Left ventricle myocardium inferior (tissue), 1 donor: Measurements from ENCODE around the gene SPATS2L. TPM values are rescaled to one million over a fixed set of nuclear protein-coding genes. Genes with fewer than 3 reads are reported as not detected.

Experiments
- DNase-seq: peaks from one replicate; pipeline ENCODE4 v3.0.0-alpha.2; 2020
- H3K27ac ChIP-seq: fragments of 200-600 bp; replicated peaks from 2 replicates; pipeline ENCODE4 v1.8.0; 2021
- H3K27me3 ChIP-seq: fragments of 200-600 bp; 2 replicates; pipeline ENCODE4 v1.8.0; 2021; ENCODE audit warnings: low read depth
- H3K36me3 ChIP-seq: fragments of 200-600 bp; 2 replicates; pipeline ENCODE4 v1.8.0; 2021
- H3K4me1 ChIP-seq: fragments of 200-600 bp; 2 replicates; pipeline ENCODE4 v1.8.0; 2021
- H3K4me3 ChIP-seq: fragments of 200-600 bp; 2 replicates; pipeline ENCODE4 v1.8.0; 2021; ENCODE audit warnings: mild to moderate bottlenecking, moderate library complexity
- H3K9me3 ChIP-seq: fragments of 200-600 bp; replicated peaks from 2 replicates; pipeline ENCODE4 v1.8.0; 2021
- CTCF ChIP-seq: fragments of 200-600 bp; IDR thresholded peaks from 2 replicates; pipeline ENCODE4 v1.8.0; 2021; ENCODE audit warnings: antibody characterized with exemption, mild to moderate bottlenecking, borderline replicate concordance
- intact Hi-C: fragments of 100-400 bp; cut with micrococcal nuclease; formaldehyde crosslinking; loops from one replicate; pipeline ENCODE4 v1.11.0; 2022
- total RNA-seq: library from RNA; stranded (reverse); fragmentation: NEBNext Ultra II Directional; extraction: Animal tissue kit (Norgen Biotek cat#: 25700); gene quantifications from one replicate; pipeline ENCODE4 v1.2.1, GENCODE V29; 2021
- donor health status: DM: no; HTN: yes; CAD: no; lungs with severe emphysema.

The SPATS2L gene
- total RNA-seq, 1 donor from 2014 or later, result 54.9 TPM

DNA sequence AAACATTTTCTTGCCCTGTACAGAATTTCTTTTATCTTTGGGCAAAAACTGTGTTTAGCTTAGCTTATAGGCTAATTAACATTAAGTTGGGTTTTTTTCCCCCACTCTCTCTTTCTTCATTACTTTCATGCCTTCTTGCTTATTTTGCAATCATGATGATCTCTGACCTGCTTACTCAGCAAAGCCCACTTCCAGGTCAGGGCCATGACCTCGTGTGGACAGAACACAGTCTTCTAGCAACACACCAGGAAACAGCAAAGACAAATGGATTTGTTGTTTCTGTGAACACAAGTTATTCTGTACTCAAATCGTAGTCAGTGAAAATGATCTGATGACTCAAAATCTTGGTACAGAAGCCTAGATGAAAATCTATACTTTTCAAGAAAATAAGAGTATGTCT is 60.7 kb downstream of the SPATS2L start:
- H3K36me3 ChIP-seq, result no peaks in the 10 kb centered on the region
- no peak for TF ChIP-seq CTCF
- no peak overlapping the region for H3K27ac ChIP-seq
- H3K4me3 ChIP-seq, result no peak overlapping the region
- no peaks in the 10 kb centered on the region for H3K9me3 ChIP-seq
- intact Hi-C loops, result no loop called here
- peaks cover 7% of the 10 kb centered on the region for H3K4me1 ChIP-seq
- no peak for DNase-seq
- H3K27me3 ChIP-seq, result no peaks in the 10 kb centered on the region

- H3K4me3 ChIP-seq, result no peak overlapping the region
- no peaks in the 10 kb centered on the region for H3K9me3 ChIP-seq
- no peak for DNase-seq
- H3K27ac ChIP-seq, result no peak overlapping the region
- peaks cover 33% of the 10 kb centered on the region for H3K4me1 ChIP-seq
- H3K27me3 ChIP-seq, result no peaks in the 10 kb centered on the region
- intact Hi-C loops, result no loop called here
- H3K36me3 ChIP-seq, result no peaks in the 10 kb centered on the region
- TF ChIP-seq CTCF, result no peak
Measured at GRCh38 chr2:200369886-200370285, 63.4 kb downstream of the SPATS2L start.

DNA sequence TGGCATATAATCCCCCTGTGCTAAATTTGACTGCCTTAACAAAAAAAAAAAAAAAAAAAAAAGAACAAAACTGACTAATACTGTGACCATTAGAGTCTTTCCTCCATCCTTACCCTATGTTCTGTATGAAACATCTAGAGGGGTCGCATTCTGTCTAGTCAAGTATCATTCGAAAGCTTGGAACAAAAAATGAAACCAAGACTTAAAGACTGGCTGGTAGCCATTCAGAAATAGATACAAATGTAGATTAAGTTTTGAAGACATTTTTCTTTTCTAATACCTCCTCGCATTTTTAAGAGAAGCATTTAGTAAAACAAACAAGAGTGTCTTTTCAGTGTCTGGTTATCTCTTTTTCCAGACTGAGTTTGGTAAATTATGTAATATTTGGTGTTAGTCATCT is 66.7 kb downstream of the SPATS2L start:
- intact Hi-C loops, result no loop called here
- DNase-seq, result no peak
- H3K27me3 ChIP-seq, result no peaks in the 10 kb centered on the region
- no peak overlapping the region for H3K27ac ChIP-seq
- peaks cover 61% of the 10 kb centered on the region for H3K4me1 ChIP-seq
- no peak for TF ChIP-seq CTCF
- H3K4me3 ChIP-seq, result no peak overlapping the region
- no peaks in the 10 kb centered on the region for H3K36me3 ChIP-seq
- H3K9me3 ChIP-seq, result no peaks in the 10 kb centered on the region

- Histone ChIP-seq H3K9me3 (no peaks in the 10 kb centered on the region), H3K4me3 (no peak overlapping the region), H3K27me3 (no peaks in the 10 kb centered on the region), H3K27ac (no peak overlapping the region), H3K4me1 (peaks cover 69% of the 10 kb centered on the region), H3K36me3 (no peaks in the 10 kb centered on the region)
- DNase-seq, result no peak
- no peak for TF ChIP-seq CTCF
- intact Hi-C loops, result no loop called here
Measured at GRCh38 chr2:200373973-200374416, 67.5 kb downstream of the SPATS2L start.

DNA sequence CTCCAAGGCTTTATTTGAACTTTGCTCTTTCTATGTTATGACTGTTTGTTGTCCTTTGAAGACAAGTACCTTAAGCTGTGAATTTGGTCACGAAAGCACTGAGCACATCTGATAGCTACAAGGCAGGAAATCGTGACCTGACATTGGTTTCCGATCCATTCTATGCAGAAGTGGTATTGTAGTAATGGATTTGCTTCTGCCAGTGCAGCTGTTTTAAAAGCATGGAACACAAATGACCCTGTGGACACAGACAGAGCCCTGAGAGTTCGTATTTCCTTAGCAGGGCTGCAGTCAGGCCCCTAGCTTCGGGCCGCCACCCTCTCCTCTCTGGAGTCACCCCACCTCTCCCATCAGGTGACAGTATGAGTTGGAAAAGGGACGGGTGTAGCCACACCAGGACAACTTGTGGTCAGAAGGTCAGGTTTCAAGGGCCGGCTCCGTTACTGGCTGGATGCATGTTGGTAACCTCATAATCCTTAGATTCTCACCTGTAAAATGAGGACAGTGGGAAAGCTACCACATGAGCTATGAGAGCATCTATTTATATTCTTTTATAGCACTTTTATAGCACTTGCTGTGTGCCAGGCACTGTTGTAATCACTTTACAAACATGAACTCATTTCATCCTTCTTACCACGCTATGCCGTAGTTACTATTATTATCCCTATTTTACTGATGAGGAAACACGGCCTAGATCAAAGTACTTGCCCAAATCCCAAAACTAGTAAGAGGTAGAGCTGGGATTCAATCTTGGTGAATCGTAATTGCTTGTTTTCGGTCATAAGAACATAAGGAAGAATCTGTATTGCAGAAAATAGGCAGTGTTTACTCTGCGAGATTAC is 70.2 kb downstream of the SPATS2L start:
- peaks cover 94% of the 10 kb centered on the region for H3K4me1 ChIP-seq

More for the DNA sequence above, 70.2 kb downstream of the SPATS2L start:
- no peak overlapping the region for H3K4me3 ChIP-seq
- no peaks in the 10 kb centered on the region for H3K36me3 ChIP-seq
- no peaks in the 10 kb centered on the region for H3K9me3 ChIP-seq
- peak; percentile 19 for DNase-seq
- H3K27ac ChIP-seq, result peak overlapping the region; percentile 64
- TF ChIP-seq CTCF, result no peak
- no peaks in the 10 kb centered on the region for H3K27me3 ChIP-seq
- intact Hi-C loops, result no loop called here
